Erythroblast (primary cell): Measurements from ENCODE around the gene IGF2.

ENCODE experiments used
- DNase-seq, 2 experiments: peaks; one replicate each; lab custom pipeline; 2025; lab: John Stamatoyannopoulos, UW
- GATA1 ChIP-seq: IDR thresholded peaks from 2 replicates; pipeline ENCODE4 v1.6.1; 2011; ENCODE audit warnings: low read depth, mild to moderate bottlenecking, control low read depth, low read length, moderate library complexity
- POLR2A ChIP-seq: IDR thresholded peaks from 2 replicates; pipeline ENCODE4 v1.6.1; 2011; ENCODE audit warnings: mild to moderate bottlenecking, low read length

IGF2 gene

GRCh38 chr11:2092464-2092910 lies 46.7 kb downstream of the IGF2 start:
- DNase-seq: no peak
- TF ChIP-seq GATA1: no peak
- no peak for TF ChIP-seq POLR2A

- TF ChIP-seq POLR2A (no peak), GATA1 (no peak)
- no peak for DNase-seq
Observed at GRCh38 chr11:2091786-2092463, 47.3 kb downstream of the IGF2 start.

- no peak for DNase-seq
- TF ChIP-seq POLR2A: no peak
- TF ChIP-seq GATA1: no peak
Observed at GRCh38 chr11:2091112-2091746, 48.0 kb downstream of the IGF2 start.

GRCh38 chr11:2090172-2091111 lies 48.7 kb downstream of the IGF2 start:
- DNase-seq: no peak
- TF ChIP-seq GATA1: no peak

GRCh38 chr11:2089536-2090165 lies 49.5 kb downstream of the IGF2 start:
- DNase-seq: peak; percentile 71 to 72
- no peak for TF ChIP-seq POLR2A

- TF ChIP-seq POLR2A (no peak), GATA1 (no peak)
Observed at GRCh38 chr11:2088746-2089535, 50.2 kb downstream of the IGF2 start.

GRCh38 chr11:2088284-2088683 lies 50.9 kb downstream of the IGF2 start:
- TF ChIP-seq GATA1 (no peak), POLR2A (no peak)
- no peak for DNase-seq

More at GRCh38 chr11:2088746-2089535, 50.2 kb downstream of the IGF2 start:
- no peak for DNase-seq

- TF ChIP-seq GATA1: no peak
- no peak for DNase-seq
Observed at GRCh38 chr11:2086239-2087040, 52.7 kb downstream of the IGF2 start.

- DNase-seq: no peak
- no peak for TF ChIP-seq GATA1
- TF ChIP-seq POLR2A: no peak
Observed at GRCh38 chr11:2085251-2086066, 53.7 kb downstream of the IGF2 start.

GRCh38 chr11:2084721-2085120 lies 54.5 kb downstream of the IGF2 start:
- TF ChIP-seq GATA1 (no peak), POLR2A (no peak)
- DNase-seq: no peak
